HG02884 (cell line): Measurements from ENCODE around the gene ZNF226.
"Not testable (repeated sequence)": the region's sequence is repeated elsewhere in the genome, so short reads cannot be mapped to it uniquely, and the experiment has no call there.

ENCODE experiments used
- ATAC-seq: cut with Tn5 transposase; IDR thresholded peaks from one replicate; pipeline ENCODE4 v1.9.1; 2021; ENCODE audit warnings: mild to moderate bottlenecking, moderate library complexity; ENCODE audit not compliant: unreplicated experiment

ZNF226 gene

GRCh38 chr19:44164673-44165512, at the start of gene ZNF226:
TSS of gene ZNF226 (plus strand) at chr19:44165100. CDS start at chr19:44170081, 4,981 bp downstream.
- ATAC-seq, result peak; percentile 90

DNA sequence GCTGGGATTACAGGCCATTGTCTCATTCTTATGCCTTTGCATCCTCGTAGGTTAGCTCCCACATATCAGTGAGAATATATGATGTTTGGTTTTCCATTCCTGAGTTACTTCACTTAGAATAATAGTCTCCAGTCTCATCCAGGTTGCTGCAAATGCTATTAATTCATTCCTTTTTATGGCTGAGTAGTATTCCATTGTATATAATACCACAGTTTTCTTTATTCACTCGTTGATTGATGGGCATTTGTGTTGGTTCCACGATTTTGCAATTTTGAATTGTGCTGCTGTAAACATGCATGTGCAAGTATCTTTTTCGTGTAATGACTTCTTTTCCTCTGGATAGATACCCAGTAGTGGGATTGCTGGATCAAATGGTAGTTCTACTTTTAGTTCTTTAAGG, 43.7 kb upstream of the ZNF226 start:
- ATAC-seq, result not testable (repeated sequence)

DNA sequence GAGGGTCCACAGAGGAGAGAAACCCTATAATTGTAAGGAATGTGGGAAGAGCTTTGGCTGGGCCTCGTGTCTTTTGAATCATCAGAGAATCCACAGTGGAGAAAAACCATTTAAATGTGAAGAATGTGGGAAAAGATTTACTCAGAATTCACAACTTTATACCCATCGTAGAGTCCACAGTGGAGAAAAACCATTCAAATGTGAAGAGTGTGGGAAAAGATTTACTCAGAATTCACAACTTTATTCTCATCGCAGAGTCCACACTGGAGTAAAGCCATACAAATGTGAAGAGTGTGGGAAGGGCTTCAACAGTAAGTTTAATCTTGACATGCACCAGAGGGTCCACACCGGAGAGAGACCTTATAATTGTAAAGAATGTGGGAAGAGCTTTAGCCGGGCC, 32.9 kb upstream of the ZNF226 start:
- no peak for ATAC-seq

- peak; percentile 55 for ATAC-seq
These were observed 23.5 kb upstream of the ZNF226 start, which contains the start of gene ZNF234 for GRCh38 chr19:44141191-44142058. TSS of gene ZNF234 (plus strand) at chr19:44141554. CDS start at chr19:44144633, 3,079 bp downstream.

DNA sequence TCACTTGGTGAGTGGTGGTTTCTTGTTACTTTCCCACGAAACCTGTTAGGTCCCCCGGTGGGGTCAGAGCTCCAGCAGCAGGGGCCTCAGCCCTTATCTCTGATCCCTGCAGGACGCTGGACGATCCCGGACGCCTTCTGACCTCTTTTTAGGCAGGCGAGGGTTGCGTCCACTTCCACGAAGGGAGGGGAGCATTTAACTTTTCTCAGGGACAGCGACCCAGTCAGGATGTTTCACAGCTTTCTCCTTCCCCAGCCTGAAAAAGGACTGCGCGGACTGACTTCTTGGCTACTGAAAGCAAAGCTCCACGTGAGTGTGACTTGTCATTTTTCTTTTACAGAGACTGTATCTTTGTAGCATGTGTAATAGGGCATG, 22.9 kb upstream of the ZNF226 start:
- ATAC-seq, result no peak

GRCh38 chr19:44149776-44150175, 15.1 kb upstream of the ZNF226 start:
- ATAC-seq, result no peak

DNA sequence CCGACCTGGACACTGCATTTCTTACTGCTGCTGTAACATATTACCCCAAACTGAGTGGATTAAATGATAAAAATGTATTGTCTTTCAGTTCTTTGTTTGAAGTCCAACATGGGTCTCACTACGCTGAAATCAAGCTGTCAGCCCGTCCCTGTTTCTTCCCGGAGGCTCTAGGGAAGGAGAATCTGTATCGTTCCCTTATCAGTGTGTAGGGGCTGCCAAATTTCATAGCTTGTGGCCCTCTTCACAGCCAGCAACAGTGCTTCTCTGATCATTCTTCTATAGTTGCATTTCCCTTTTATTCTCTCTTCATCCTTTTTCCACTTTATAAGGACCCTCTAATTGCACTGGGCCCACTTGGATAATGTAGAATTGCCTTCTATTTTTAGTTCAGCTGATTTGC, 13.4 kb upstream of the ZNF226 start:
- no peak for ATAC-seq

- ATAC-seq, result no peak
These were observed 8.4 kb upstream of the ZNF226 start for GRCh38 chr19:44156475-44156874.

- ATAC-seq, result no peak
These were observed 1.1 kb upstream of the ZNF226 start for GRCh38 chr19:44163789-44164188.

DNA sequence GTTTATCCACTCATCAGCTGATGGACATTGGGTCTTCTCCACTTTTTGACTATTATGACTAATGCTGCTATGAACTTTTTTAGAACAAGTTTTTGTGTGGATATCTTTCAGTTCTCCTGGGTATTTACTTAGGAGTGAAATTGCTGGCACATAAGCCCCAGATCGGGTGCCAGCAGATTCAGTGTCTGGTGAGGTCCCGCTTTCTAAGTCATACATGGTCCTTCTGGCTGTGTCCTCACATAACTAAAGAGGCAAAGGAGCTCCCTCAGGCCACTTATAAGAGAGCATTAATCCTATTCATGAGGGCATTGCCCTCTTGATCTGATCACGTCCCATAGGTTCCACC, 600 bp upstream of the ZNF226 start:
- ATAC-seq, result peak; percentile 13

DNA sequence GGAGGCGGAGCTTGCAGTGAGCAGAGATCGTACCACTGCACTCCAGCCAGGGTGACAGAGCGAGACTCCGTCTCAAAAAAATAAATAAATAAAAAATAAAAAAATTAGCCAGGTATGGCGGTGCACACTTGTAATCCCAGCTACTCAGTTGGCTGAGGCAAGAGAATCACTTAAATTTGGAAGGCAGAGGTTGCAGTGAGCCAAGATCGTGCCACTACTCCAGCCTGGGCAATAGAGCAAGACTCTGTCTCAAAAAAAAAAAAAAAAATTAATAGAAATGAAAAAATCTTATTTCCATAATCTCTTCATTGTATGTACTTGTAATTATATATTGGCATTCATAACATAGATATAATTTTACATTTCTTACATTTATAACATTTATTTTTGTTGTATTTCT, 5.8 kb downstream of the ZNF226 start:
- ATAC-seq, result not testable (repeated sequence)

DNA sequence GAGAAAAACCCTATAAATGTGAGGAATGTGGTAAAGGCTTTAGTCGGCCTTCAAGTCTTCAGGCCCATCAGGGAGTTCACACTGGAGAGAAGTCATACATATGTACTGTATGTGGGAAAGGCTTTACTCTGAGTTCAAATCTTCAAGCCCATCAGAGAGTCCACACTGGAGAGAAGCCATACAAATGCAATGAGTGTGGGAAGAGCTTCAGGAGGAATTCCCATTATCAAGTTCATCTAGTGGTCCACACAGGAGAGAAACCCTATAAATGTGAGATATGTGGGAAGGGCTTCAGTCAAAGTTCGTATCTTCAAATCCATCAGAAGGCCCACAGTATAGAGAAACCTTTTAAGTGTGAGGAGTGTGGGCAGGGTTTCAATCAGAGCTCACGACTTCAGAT, 11.7 kb downstream of the ZNF226 start:
- no peak for ATAC-seq

DNA sequence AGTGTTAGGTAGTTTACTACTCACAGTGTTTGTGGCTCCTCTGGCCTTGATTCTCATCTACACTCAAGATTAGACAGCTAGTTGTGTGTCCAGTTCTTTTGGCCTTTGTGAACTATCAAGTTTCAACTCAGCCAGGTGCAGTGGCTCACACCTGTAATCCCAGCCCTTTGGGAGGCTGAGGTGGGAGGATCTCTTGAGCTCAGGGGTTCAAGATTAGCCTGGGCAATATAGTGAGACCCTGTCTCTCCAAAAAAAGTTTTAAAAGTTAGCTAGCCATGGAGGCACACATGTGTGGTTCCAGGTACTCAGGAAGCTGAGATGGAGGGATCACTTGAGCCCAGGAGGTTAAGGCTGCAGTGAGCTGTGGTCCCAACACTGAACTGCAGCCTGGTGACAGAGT, 16.1 kb downstream of the ZNF226 start:
- ATAC-seq, result no peak

GRCh38 chr19:44182145-44182544, 17.2 kb downstream of the ZNF226 start:
- no peak for ATAC-seq

- ATAC-seq, result no peak
These were observed 25.1 kb downstream of the ZNF226 start for GRCh38 chr19:44190020-44190419.

DNA sequence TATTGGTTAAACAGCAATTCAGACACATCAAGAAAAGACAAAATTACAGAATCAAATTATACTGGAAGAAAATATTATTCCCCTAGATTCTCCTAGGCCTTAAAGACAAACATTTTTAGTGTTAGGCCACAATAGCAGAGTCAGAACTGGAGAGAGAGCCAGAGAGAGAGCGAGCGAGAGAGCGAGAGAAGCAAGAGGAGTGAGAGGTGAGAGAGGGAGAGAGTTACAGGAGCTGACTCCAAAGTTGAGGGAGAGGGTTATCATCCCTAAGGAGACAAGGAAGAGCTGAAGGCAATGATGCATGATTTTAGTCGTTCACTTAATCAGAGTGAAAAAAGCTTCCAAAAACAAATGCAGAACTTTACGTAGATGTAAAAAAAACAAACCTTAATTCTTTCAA, 27.2 kb downstream of the ZNF226 start:
- ATAC-seq, result no peak

- ATAC-seq, result no peak
These were observed 31.9 kb downstream of the ZNF226 start for GRCh38 chr19:44196772-44197171.

GRCh38 chr19:44202470-44202869, 37.6 kb downstream of the ZNF226 start:
- ATAC-seq, result no peak

- no peak for ATAC-seq
These were observed 38.1 kb downstream of the ZNF226 start for GRCh38 chr19:44202974-44203373.

DNA sequence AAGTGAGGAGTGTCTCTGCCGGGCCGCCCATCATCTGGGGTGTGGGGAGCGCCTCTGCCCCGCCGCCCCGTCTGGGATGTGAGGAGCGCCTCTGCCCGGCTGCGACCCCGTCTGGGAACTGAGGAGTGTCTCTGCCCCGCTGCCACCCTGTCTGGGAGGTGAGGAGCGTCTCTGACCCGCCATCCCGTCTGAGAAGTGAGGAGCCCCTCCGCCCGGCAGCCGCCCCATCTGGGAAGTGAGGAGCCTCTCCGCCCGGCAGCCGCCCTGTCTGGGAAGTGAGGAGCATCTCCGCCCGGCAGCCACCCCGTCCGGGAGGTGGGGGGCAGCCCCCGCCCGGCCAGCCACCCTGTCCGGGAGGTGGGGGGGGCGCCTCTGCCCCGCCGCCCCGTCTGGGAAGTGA, 39.0 kb downstream of the ZNF226 start:
- not testable (repeated sequence) for ATAC-seq

DNA sequence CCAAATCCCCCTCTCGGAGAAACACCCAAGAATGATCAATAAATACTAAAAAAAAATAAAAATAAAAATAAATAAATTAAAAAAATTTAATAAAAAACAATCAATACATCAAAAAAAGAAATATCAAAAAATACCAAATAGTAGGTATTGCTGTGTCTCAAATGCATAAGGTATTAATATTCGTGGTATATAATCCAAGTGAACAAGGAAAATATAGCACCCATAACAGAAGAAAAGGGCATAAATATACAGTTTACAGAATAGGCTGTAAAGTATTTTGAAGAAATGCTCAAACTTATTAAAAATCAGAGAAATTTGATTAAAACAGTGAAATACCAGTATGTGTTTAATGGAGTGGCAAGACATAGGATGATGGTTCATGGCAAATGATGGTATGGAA, 39.9 kb downstream of the ZNF226 start:
- no peak for ATAC-seq
